ENCODE measurements around the gene LRP10. TPM values are rescaled to one million over a fixed set of nuclear protein-coding genes. Genes with fewer than 3 reads are reported as not detected.

The LRP10 gene
- total RNA-seq, 2 donors from 2014 or later, result 124 to 150 TPM

DNA sequence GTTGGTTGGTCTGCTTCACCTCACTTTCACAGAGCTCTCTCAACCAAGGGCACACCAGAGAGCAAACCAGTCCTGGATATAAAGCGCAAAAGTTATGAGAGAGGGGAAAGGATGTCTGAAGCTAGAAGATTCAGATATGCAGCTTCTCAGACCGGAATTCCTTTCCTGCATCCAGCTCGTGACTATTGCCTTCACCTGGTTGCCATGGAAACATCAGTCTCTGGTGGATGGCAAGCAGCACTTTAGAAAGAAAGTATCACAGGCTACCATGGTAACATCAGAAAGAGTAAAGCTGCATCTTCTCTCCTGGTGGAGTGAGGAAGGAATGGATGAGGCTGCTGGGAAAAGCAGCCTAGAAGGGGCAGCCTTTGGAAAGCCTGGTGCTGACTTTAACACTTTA is 25.2 kb downstream of the LRP10 start:
- H3K4me1 ChIP-seq (replicated peaks), result no peaks in the 10 kb centered on the region
- WGBS, result 73% methylated on average over 3 of the region's 3 CpGs
- H3K27ac ChIP-seq, result no peak overlapping the region
- TF ChIP-seq POLR2AphosphoS5 (IDR thresholded peaks at IDR 0.05) (no peak), POLR2A (IDR thresholded peaks at IDR 0.05) (no peak)
- TF ChIP-seq, protein P1, sequence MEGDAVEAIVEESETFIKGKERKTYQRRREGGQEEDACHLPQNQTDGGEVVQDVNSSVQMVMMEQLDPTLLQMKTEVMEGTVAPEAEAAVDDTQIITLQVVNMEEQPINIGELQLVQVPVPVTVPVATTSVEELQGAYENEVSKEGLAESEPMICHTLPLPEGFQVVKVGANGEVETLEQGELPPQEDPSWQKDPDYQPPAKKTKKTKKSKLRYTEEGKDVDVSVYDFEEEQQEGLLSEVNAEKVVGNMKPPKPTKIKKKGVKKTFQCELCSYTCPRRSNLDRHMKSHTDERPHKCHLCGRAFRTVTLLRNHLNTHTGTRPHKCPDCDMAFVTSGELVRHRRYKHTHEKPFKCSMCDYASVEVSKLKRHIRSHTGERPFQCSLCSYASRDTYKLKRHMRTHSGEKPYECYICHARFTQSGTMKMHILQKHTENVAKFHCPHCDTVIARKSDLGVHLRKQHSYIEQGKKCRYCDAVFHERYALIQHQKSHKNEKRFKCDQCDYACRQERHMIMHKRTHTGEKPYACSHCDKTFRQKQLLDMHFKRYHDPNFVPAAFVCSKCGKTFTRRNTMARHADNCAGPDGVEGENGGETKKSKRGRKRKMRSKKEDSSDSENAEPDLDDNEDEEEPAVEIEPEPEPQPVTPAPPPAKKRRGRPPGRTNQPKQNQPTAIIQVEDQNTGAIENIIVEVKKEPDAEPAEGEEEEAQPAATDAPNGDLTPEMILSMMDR (IDR thresholded peaks at IDR 0.05), result no peak
- no peak overlapping the region for H3K4me3 ChIP-seq
- DNase-seq (ENCODE audit: low spot score), result no peak
- intact Hi-C loops (cut with DNase I), result no loop called here
- peaks cover 10% of the 10 kb centered on the region in 2 donors for H3K36me3 ChIP-seq
- no peaks in the 10 kb centered on the region for H3K27me3 ChIP-seq (replicated peaks; ENCODE audit: insufficient read depth)
- H3K9me3 ChIP-seq, result no peaks in the 10 kb centered on the region

DNA sequence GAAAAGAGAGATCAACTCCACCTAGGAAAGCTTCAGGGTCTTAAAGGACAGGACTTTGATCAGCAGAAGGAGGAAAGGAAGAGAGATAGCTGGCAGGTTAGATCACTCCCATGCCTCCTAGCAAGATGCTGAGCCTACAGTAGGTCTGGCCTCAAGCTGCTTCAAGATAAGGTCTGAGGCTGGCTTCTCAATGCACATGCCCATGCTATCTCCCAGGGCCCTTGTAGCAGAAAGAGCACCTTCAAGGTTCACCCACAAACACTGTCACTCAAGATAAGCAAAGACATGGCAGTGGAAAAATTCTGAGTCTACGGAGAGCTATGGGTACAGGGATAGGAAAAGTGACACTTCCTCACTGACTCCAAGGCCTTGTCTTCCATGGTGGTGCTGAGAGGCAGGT is 25.8 kb downstream of the LRP10 start:
- TF ChIP-seq POLR2AphosphoS5 (IDR thresholded peaks at IDR 0.05), result no peak
- TF ChIP-seq, protein P1 (IDR thresholded peaks at IDR 0.05), result no peak
- TF ChIP-seq POLR2A (IDR thresholded peaks at IDR 0.05), result no peak
- DNase-seq (ENCODE audit: low spot score), result no peak
- H3K4me1 ChIP-seq (replicated peaks), result no peaks in the 10 kb centered on the region
- H3K36me3 ChIP-seq, result peaks cover 13 to 14% of the 10 kb centered on the region in 2 donors
- intact Hi-C loops (cut with DNase I), result no loop called here
- no peak overlapping the region for H3K4me3 ChIP-seq
- H3K27ac ChIP-seq, result no peak overlapping the region
- no peaks in the 10 kb centered on the region for H3K27me3 ChIP-seq (replicated peaks; ENCODE audit: insufficient read depth)
- WGBS, result 94% methylated on average over 1 of the region's 1 CpG
- H3K9me3 ChIP-seq, result no peaks in the 10 kb centered on the region

DNA sequence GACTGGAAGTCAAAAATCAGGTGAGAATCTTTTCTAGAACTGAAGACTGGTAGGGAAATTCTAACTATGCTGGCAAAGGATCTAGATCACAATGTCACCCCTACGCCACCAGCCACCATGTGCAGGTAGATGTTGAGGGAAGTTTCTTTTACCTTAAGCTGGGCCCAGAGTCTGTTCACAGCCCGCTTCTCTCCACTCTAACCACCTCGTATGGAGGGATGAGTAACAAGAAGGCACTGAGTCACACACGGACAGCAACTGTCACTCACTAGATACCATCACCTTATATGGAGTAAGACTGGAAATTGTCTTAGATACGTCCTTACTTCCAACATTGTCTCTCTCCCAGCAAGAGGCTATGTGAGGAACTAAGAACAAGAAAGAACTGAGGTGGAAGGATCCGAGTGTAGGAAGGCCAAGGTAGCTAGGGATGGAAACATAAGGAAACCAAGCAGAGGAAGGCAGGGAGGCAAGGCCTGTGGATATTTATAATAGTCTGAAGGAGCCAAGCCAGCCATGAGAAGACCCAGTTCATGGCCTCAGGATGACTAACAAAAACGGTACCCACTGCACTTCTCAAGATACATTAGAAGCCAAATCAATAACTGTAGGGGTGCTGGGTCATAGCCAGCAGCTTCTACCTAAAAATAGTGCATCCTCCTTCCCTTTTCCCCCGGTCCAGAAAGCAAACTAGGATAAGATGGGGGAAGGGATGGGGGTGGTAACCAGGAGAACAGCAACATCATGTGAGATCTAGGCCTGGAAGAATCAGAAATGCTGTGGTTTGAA is 27.0 kb downstream of the LRP10 start:
- Histone ChIP-seq H3K27me3 (replicated peaks; ENCODE audit: insufficient read depth) (no peaks in the 10 kb centered on the region), H3K4me1 (replicated peaks) (peaks cover 6% of the 10 kb centered on the region), H3K36me3 (peaks cover 14 to 18% of the 10 kb centered on the region in 2 donors), H3K27ac (no peak overlapping the region), H3K9me3 (no peaks in the 10 kb centered on the region), H3K4me3 (no peak overlapping the region)
- TF ChIP-seq POLR2A (IDR thresholded peaks at IDR 0.05) (no peak), POLR2AphosphoS5 (IDR thresholded peaks at IDR 0.05) (no peak)
- TF ChIP-seq, protein P1 (IDR thresholded peaks at IDR 0.05), result no peak
- WGBS, result 60% methylated on average over 8 of the region's 8 CpGs
- no peak for DNase-seq (ENCODE audit: low spot score)
- intact Hi-C loops (cut with DNase I), result no loop called here

DNA sequence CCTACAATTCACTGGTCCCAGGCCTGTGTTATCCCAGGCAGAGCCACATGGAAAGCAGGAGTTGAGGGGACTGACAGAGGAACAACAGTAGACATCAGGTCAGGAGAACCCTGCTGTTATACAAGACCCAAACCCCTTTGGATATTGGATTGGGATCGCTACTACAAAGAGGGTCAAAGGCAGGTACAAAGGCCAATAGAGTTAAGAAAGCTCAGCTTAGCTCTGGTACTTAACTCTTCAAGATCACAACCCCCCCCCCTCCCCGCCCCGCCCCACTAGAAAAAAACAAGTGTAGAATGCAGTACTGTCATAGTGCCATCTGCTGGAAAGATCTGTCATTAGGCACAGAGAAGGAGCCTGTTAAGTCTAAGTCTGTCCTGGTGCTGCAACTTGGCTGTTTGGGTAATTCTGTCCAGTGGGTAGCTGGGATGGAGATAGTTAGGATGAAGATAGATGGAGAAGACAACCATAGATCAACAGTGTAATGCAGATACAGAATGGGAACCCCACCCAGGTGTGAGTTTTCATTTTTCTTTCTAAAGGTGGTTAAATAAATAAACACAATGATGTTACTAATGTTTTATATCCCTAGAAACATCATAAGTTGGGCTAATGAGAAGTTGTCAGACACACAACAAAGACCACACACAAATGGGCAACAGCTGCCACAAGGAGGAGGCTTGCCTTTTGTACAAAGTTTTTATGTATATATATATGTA is 28.7 kb downstream of the LRP10 start:
- peak overlapping the region in 1 of 2 donors; percentile 30 for H3K27ac ChIP-seq
- intact Hi-C loops (cut with DNase I), result no loop called here
- 16% methylated on average over 3 of the region's 3 CpGs for WGBS
- TF ChIP-seq, protein P1 (IDR thresholded peaks at IDR 0.05), result peak in 3 of 4 experiments; percentile 43 to 46 (median 44)
- no peak for TF ChIP-seq POLR2A (IDR thresholded peaks at IDR 0.05)
- TF ChIP-seq POLR2AphosphoS5 (IDR thresholded peaks at IDR 0.05), result peak; percentile 36
- DNase-seq (ENCODE audit: low spot score), result peak; percentile 58
- peaks cover 9% of the 10 kb centered on the region for H3K4me1 ChIP-seq (replicated peaks)
- H3K9me3 ChIP-seq, result no peaks in the 10 kb centered on the region
- H3K27me3 ChIP-seq (replicated peaks; ENCODE audit: insufficient read depth), result no peaks in the 10 kb centered on the region
- no peak overlapping the region for H3K4me3 ChIP-seq
- peaks cover 16 to 32% of the 10 kb centered on the region in 2 donors for H3K36me3 ChIP-seq

All from prostate gland (tissue), 2 donors.